Stimulated activated CD8-positive, alpha-beta memory T cell treated with anti-CD3 and anti-CD28 coated beads, Interleukin-2, amount 100 ng/mL, for 1 hour (primary cell): Measurements from ENCODE around the gene USP3.

Experiments
- DNase-seq, 2 donors: peaks; one replicate each; pipeline ENCODE4 v3.0.0-alpha.2; 2020; ENCODE audit warnings: low read depth in 2 of 2

Gene USP3

DNA sequence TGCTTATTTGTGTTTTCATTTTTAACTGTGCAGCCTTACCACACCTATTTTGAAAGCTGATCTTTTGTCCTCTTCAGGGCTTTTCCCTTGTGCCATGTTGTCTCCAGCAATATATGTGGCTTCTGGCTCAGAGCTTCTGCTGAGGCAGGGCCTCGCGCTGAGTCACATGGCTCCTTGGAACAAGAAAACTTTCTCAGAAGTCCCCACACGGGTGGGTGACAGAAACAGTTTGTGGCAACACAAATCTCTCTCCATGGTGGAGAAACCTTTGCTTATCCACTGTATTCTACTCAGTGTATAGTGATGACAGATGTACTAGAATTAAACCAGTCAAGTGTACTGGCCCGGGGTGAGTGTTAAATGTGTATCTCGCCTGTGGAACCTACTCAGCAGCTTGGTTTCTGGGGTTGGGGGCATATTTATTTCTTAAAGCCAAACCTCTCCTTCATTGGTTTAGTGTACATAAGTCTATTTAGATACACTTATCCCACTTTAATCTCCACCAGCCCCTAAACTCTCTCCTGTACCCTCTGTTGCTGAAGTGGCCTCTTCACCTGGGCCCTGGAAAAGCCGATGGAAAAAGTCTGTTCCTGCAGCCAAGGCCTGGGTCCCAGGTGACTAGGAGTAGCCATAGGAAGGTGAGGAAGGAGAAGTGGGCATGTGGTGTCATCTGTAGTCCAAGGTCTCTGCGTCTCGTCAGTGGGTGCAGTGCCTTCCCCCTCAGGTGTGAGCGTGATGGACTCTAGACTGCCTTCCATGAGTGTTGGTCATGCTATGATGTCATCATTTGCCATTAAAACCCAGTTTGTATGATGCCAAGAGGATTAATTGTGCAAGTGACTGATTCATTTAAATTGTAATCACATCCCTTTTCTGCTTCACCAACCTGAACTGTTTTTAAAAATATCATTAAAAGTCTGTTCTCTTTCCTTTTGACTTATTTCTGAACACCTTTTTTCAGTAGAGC is 89.6 kb downstream of the USP3 start:
- DNase-seq = no peak

DNA sequence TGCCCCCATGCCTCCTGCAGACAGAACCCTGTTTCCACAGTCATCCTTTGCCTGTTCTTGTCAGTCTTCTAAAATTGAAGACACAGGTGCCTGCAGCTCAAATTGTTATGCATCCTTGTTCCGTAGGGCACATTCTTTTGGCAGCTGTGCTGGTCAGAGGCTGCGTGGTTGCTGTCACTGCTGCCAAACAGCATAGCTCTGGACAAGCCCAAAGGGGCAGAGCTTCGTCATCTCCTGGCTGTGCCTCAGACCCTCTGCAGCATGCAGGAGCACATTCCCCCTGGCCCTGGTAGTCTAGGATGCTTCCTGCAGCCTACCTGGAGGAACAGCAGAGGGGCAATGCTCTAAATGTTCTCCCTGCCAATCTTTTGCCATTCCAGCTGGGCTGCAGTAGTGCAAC is 90.7 kb downstream of the USP3 start:
- DNase-seq = no peak

DNA sequence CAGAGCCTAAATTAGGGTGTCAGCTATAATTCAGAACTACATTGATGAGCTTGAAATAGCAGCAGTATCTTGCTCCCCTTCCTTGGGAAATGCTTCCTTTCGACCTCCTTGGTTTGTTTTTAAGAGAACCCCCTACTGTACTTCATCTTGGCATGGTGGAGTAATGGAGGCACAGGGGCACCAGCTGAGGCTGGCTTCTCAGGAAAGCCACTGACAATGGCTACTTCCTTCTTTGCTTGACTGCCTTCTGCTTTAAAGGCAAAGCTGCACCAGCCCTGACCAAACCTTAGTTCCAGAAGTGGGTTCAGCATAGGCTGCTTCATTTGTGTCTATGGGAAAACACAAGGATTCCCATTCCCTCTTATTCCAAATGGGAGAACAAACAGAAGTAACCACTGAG is 91.3 kb downstream of the USP3 start:
- no peak for DNase-seq

DNA sequence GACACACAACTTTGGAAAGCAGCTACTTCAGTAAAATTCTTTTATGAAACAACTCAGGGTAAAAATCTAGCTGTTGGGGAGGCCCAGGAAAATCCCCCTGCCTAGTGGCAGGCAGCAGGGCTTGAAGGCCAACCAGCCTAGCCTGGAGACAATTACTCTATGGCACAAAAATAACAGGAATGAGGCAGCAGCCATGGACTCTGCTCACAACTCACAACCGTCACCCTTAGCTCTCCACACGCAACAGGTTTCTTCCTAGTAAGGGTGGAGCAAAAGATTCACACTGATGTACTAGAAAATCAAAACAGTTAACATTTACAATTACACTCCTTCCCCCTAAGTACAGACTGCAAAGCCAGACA is 92.3 kb downstream of the USP3 start:
- DNase-seq = no peak

DNA sequence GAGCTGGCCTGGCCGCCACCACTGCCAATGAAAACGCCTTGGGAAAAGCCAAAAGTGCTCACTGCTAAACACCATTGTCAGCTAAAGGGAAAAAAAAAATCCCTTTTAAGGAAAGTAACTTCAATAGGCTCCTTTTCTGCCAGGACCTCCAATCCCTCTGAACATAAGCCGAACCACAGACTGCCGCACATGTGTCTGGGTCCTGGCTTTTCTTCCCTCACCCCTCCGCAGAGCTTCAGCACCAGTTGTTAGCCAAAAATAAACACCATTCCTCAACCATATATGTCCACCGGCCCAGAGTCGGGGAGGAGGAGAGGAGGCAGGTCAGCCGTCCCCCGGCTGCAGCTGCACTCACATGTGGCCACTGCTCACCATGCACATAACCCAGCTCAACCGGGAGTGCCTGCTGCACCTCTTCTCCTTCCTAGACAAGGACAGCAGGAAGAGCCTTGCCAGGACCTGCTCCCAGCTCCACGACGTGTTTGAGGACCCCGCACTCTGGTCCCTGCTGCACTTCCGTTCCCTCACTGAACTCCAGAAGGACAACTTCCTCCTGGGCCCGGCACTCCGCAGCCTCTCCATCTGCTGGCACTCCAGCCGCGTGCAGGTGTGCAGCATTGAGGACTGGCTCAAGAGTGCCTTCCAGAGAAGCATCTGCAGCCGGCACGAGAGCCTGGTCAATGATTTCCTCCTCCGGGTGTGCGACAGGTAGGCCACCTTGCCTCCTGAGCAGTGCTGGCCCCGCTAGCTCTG is 92.8 kb downstream of the USP3 start, which contains the start of gene FBXL22:
FBXL22 (plus strand) TSS at position 350 of the 753 bp plus-strand sequence; CDS start at position 356, 6 bp downstream.
- DNase-seq = no peak

DNA sequence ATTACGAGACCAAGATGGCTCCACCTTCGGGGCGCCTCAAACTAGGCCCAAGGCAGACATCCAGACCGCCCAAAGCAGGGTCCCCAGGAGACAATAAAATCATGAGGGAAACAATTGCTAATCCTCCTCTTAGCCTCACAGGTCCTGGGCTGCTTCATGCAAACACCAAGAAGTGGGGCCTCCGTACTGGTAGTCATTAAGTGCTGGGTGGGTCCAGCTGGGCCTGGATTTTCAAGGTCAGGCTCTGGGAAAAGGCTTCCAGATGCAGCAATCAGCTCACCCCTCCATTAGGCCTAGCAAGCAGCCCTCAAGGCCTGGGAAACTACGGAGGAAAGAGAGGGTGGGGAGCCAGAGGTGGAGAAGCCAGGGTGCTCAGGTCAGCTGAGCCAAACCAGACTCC is 93.4 kb downstream of the USP3 start:
- DNase-seq = no peak

DNA sequence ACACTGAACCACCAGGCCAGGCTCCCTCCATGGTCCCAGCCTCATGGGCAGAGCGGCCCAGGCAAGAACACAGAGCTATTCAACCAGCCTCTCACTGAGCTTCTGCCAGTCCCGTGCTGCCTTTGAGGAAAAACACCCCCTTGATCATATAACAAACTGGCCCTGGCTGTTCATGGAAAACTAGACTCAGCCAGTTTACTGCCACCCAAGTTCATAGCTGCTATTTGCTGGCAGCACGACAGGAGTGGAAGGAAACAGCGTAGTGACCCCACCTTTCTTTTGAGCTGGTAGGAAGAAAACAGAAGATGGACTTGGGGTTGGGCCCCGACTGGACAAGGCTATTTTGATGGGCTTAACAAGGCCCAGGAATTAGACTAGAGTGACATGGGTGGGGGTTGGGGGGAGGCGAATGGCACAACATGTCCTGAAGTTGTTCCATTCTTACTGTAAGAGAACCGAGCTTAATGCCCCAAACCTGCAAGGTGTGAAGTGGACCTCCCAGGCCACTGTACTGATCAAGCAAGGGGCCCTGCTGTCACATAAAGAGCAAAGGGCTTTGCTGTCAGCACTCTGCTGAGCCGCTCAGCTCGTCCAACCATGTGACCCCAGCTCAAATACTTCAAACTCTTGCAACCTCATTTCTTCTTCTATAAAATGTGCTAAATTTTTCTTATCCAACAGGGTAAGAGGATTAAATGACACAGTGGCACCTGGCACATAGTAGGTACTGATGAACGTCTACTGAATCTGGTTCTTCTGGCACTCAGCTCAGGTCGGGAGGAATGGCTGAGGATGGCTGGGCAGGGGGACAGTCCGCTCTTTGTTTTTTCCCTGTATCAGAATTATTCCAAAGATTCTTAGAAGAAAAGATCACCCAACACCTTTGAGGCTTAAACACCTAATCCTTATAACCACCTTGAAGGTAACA is 94.3 kb downstream of the USP3 start:
- DNase-seq = no peak

DNA sequence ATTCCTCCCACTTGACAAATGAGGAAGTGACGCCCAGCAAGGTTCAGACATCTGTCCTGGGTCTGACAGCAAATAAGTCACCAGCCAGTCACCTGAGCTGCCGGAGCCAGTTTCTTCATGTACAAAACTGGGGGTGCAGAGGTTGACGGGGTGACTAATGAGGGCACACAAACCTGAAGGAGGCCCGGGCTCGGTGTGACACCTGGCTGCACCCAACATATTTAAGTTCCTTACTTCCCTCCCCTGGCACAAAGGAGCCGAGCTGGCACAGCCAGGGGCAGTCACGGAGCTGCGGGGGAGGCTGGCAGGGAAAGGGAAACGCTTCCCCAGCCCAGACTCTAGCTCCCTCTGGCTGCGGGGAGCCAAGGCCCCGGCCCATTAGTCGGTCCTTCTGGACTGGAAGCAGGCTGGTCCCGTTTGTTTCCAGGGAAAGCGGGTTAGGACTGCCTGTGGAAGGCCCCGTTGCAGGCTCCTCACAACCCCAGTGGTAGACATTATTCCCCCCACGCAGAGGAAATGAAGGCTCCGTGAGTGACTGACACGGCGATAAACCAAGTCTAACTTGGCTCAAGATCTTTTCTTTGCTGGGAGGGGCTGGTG is 95.1 kb downstream of the USP3 start:
- DNase-seq = no peak

DNA sequence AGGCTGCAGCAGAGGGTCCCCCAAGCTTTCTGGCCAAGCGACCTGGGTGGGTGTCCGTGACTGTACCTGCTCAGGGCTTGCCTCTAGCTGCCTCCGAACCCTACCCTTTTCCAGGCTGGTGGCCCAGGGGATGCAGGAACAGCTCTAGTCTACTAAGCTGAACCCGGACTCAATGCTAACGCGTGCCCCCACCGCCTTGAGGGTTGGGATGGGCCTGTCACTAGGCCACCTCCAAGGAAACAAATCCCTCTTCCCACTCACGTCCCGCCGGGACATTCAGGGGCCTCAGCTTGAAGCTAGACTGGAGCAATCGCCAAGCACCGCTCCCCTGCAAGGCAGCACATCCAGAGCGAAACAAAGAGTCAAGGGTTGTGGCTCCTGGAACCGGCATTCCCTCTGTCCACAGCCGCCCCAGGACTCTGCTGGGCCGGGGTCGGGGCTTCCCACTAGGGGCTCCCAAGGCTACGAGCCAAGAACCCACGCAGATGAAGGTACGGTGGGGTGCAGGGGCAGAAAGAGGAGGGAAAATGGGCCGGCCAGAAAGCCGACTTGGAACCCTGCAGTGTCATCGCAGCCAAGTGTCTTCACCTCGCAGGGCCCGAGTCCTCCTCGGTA is 95.7 kb downstream of the USP3 start:
- no peak for DNase-seq

DNA sequence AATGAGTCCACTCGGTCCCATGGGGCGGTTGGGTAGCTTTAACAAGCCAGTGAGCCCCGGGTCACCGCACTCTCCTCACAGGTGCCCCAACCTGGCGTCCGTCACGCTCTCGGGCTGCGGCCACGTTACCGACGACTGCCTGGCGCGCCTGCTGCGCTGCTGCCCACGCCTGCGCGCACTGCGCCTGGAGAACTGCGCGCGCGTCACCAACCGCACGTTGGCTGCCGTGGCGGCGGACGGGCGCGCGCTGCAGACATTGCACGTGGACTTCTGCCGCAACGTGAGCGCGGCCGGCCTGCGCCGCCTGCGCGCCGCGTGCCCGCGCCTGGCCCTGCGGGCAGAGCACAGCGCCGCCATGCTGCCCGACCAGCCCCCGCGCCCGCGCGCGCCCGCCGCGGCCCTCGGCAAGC is 96.2 kb downstream of the USP3 start:
- DNase-seq = peak; percentile 81 to 83

DNA sequence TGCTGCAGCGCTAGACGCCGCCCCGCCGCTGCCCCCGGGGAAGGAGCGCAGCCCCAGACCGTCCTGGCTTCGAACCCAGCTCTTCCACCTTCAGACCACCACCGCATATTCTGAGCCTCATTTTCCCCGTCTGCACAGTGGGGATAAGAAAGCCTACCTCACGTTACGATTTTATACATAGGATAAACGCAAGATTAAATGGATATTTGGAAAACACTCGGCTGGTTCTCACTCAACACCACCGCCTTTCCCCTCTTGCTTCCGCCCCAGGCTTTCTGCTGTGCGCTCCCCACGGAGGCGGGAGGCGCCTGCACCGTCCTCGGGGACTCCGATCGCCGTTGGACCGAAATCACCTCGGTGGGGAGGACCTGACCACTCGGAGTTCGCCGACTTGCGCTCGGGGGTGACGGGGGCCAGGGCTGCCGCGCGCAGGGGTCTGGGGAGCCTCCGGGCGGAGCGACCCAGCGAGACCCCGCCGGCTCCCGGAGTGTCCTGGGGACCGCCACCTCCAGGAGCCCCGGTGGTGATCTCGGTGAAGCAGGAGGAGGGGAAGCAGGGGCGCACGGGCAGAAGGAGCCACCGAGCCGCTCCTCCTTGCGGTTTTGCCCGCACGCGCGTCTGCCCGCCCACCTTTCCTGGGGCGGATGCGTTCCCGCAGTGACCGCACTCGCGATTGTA is 96.8 kb downstream of the USP3 start:
- peak in 1 of 2 donors; percentile 15 for DNase-seq

DNA sequence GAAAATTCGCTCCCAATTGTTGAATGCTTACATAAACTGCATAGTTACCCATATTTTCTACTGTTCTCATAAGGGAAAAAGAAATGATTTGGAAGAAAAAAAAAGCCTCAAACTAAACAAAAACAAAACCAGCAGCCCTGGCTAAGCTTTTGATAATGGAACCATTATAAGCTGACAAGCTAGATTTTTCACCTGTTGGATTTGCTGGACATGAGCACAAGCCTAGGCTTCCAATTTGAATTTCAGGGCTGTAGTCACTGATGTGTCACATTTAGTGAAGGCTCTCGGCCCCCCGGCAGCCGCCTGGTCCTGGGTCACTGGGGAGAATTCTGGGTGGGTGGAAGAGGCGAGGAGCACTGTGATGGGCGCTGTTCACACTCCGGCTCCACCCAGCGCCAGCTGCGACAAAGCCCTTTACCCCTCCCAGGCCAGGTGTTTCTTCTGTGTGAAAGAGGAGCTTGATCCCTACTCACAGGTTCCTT is 97.4 kb downstream of the USP3 start:
- DNase-seq = no peak

DNA sequence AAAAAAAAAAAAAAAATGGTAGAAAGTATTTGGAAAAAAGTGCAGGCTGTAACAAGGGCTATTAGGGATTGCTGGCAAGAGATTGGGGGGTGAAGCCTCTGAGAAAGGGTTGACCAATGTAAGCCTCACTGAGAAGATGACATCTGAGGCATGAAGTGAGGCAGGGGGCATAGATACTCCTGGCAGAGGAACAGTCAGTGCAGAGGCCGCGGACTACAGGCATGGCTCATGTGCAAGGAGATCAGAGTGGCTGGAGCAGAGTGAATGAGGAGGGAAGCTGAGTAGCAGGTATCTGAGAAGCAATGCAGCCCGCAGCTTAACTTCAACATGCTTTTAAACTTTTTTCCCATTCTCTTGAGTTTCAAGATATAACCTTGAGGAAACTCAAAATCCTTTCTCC is 98.2 kb downstream of the USP3 start:
- DNase-seq = no peak

DNA sequence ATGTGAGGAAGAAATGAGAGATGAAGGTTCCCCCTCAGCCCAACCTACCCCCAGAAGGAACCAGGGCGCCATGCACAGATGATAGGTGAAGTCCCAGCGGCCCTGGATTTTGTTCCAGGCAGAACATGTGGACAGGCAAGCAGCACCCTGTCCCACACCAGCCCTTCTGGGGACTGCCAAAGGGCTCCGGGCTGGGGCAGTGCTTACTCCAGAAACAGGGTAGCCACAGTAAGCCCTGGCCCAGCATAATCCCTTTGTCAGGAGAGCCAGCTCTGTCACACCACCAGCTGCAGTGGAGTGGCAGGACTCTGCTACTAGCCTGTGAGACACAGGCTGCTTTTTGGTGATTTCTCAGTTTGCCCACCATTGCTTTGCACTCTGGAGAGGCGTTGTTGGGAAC is 99.1 kb downstream of the USP3 start:
- no peak for DNase-seq

DNA sequence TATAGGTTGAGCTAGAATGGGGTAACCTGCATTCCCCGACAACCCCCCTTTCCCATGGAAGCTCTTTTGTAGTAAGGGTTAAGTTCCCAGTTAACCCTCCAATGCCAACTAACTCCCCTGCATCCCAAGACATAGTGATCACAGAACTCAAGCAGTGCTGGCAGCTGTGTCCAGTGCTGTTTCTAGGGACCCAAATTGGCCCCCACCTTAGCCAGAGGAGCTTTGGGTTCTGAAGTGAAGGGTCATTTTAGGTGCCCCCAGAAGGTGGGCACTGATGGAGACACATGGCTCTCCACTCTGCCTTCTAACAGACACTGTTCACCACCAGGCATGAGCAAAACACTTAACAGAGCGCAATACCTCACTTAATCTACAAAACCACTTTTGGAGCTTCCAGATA is 99.9 kb downstream of the USP3 start:
- no peak for DNase-seq

DNA sequence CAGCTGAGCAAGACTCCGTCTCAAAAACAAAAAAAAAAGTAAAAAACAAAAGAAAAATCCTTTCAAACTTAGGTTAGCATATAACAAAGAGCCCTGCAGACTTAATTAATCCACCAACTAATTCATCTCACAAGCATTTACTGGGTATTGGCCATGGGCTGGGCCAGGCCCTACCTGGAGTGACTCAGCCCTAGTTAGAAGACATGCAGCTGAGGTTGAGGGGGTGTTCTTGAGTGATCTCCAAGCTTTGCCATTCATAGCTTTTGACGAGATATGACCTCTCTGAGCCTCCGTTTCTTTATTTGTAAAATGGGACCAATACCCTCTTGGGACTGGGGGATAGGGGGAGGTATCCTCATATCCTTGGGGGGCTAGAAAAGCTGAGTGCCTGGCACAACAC is 100.6 kb downstream of the USP3 start:
- DNase-seq = no peak

DNA sequence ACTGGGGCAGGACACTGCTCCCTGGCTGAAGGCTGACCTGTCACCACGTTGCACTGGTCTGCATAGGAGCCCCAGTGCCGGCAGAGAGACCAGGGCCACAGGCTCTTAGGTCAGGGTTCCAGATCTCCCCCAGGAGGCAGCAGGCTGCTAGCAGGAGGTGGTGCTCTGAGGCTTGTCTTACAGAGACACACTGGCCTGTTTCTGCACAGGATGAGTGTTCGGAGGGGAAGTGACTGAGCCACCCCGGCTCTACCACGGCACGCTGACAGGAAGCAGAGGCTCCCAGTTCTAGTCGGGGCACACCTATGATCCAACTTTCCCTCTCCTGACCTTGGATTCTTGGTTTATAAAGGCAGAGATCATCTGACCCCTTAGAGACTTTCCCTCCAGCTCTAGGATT is 101.4 kb downstream of the USP3 start:
- DNase-seq = peak in 1 of 2 donors; percentile 21

DNA sequence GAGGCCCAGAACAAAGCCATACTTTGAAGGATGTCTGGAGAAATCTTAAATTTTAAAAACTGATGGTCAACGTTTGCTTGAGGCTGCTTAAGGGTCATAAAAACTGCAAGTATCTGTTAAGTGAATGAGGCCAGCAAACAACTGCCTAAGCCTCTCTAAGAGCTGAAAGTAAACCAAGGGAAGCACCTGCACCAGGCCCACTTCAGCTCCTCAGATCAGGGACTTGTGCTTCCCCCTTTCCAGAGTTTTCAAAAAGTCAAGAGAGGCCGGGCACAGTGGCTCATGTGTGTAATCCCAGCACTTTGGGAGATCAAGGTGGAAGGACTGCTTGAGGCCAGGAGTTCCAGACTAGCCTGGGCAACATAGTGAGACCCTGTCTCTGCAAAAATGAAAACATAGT is 101.9 kb downstream of the USP3 start:
- no peak for DNase-seq

DNA sequence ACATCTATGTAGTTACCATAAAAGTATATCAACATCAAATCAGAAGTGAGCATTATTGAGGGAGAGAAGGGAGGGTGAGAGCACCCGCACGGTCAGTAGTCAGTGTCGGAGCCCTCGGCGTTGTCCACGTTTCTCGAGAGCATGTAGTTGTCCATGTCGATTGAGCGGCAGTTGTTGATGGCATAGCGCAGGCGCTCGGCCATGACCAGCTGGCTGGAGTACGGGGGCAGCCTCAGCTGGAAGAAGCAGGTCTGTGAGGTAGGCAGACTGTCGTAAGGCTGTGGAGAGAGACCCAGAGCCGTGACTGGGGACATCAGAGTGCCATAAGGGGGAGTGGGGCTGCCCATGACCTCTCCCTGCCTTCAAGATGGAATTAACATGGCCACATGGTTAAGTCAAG is 104.6 kb downstream of the USP3 start:
- no peak for DNase-seq

DNA sequence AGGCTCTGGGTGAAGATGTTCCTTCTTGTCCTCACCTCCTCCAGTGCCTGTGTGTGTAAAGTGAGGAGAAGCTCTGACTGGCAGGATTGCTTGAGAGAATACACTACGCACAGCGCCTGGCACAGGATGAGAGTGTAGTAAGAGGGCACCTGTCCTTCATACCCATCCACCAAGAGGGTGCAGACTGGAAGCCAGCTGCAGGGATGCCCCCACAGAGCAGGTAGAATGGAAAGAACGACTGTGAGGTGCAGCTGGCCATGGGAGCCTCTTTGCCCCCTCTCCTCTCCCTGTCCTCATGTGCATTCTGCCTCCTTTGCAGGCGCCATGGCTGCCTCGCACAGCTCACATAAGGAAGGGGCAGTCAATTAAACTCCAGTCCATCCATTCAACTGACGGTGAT is 105.1 kb downstream of the USP3 start:
- DNase-seq = no peak
